ENCODE measurements around the gene MRPL50.
A peak's percentile ranks its signal among the peaks of the same experiment; 100 is the strongest.

Gene MRPL50

DNA sequence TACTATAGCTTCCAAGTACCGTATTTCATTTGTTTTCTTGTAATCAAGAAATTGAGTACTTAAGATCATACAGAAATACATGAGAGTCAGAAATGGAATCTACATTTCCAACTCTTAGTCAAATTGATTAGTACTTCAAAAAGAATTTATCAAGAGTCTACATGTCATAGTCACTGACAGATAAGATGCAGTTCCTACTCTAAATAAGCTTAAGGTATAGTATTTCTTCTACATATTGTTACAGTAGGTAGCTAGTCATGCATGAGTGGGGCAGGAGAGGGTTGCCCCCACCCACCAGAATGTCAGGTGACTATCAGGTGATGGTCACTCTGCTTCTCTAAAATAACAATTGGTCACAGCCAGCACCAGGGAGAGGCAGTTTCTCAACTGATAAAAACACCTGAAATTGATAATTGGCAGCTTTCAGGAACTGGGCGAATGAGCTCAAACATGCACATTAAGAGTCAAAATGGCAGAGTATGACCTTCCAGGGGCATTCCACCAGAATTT is 16.5 kb downstream of the MRPL50 start:
- TF ChIP-seq ZFP3 (CRISPR knock-in tag; IDR thresholded peaks at IDR 0.05): no peak
- no peak for TF ChIP-seq ZNF8 (CRISPR knock-in tag; IDR thresholded peaks at IDR 0.05)
- TF ChIP-seq ZNF70 (CRISPR knock-in tag; IDR thresholded peaks at IDR 0.05): no peak
- TF ChIP-seq CSDC2 (CRISPR knock-in tag; IDR thresholded peaks at IDR 0.05): no peak
- TF ChIP-seq SNAI2 (CRISPR knock-in tag; IDR thresholded peaks at IDR 0.05): no peak
- TF ChIP-seq ARNTL (CRISPR knock-in tag; IDR thresholded peaks at IDR 0.05; ENCODE audit: borderline replicate concordance, low read depth): no peak
- TF ChIP-seq RARB (CRISPR knock-in tag; IDR thresholded peaks at IDR 0.05): no peak
- TF ChIP-seq ISL1 (CRISPR knock-in tag; IDR thresholded peaks at IDR 0.05): no peak
- no peak for TF ChIP-seq CREB5 (CRISPR knock-in tag; IDR thresholded peaks at IDR 0.05; ENCODE audit: low read depth)
- TF ChIP-seq TCF4 (CRISPR knock-in tag; IDR thresholded peaks at IDR 0.05; ENCODE audit: borderline replicate concordance): no peak
- no peak for TF ChIP-seq TSHZ2 (CRISPR knock-in tag; IDR thresholded peaks at IDR 0.05)
- no peak for TF ChIP-seq ZFP30 (CRISPR knock-in tag; IDR thresholded peaks at IDR 0.05)
- ATAC-seq: no peak

GRCh38 chr9:101381118-101381517 is 17.3 kb downstream of the MRPL50 start:
- no peak for ATAC-seq
- TF ChIP-seq ESRRG (CRISPR knock-in tag; IDR thresholded peaks at IDR 0.05) (no peak), TOX (CRISPR knock-in tag; IDR thresholded peaks at IDR 0.05; ENCODE audit: borderline replicate concordance) (no peak), RARB (CRISPR knock-in tag; IDR thresholded peaks at IDR 0.05) (no peak), SNAI2 (CRISPR knock-in tag; IDR thresholded peaks at IDR 0.05) (no peak), ZFP30 (CRISPR knock-in tag; IDR thresholded peaks at IDR 0.05) (no peak), ISL1 (CRISPR knock-in tag; IDR thresholded peaks at IDR 0.05) (no peak), OSR1 (CRISPR knock-in tag; IDR thresholded peaks at IDR 0.05) (no peak)

DNA sequence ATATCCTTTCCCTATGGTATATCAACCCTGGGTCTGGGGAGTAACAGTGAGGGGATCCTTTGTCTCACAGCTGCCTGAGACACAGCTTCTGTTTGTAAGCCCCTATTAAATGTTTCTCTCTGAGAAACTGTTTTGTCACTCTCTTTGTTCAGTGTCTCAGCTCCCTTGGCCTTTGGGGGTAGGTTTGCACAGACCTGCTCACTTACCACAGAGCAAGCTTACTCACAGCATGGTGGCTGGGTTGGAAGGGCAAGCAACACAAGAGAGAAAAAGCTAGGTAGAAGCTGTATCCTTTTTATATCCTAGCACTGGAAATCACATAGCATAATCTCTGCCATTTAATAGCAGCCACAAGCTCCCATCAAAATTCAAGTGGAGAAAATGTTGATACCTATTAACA is 18.1 kb downstream of the MRPL50 start:
- ATAC-seq: no peak
- TF ChIP-seq PPARA (CRISPR knock-in tag; IDR thresholded peaks at IDR 0.05; ENCODE audit: borderline replicate concordance): no peak
- no peak for TF ChIP-seq ZFP3 (CRISPR knock-in tag; IDR thresholded peaks at IDR 0.05)
- no peak for TF ChIP-seq ZFP30 (CRISPR knock-in tag; IDR thresholded peaks at IDR 0.05)
- TF ChIP-seq CSDC2 (CRISPR knock-in tag; IDR thresholded peaks at IDR 0.05): no peak
- no peak for TF ChIP-seq ZC3H10 (CRISPR knock-in tag; IDR thresholded peaks at IDR 0.05)
- no peak for TF ChIP-seq ISL1 (CRISPR knock-in tag; IDR thresholded peaks at IDR 0.05)
- TF ChIP-seq, protein P1, sequence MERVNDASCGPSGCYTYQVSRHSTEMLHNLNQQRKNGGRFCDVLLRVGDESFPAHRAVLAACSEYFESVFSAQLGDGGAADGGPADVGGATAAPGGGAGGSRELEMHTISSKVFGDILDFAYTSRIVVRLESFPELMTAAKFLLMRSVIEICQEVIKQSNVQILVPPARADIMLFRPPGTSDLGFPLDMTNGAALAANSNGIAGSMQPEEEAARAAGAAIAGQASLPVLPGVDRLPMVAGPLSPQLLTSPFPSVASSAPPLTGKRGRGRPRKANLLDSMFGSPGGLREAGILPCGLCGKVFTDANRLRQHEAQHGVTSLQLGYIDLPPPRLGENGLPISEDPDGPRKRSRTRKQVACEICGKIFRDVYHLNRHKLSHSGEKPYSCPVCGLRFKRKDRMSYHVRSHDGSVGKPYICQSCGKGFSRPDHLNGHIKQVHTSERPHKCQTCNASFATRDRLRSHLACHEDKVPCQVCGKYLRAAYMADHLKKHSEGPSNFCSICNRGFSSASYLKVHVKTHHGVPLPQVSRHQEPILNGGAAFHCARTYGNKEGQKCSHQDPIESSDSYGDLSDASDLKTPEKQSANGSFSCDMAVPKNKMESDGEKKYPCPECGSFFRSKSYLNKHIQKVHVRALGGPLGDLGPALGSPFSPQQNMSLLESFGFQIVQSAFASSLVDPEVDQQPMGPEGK (CRISPR knock-in tag; IDR thresholded peaks at IDR 0.05; ENCODE audit: borderline replicate concordance): no peak

- TF ChIP-seq ESRRG (CRISPR knock-in tag; IDR thresholded peaks at IDR 0.05) (no peak), TOX (CRISPR knock-in tag; IDR thresholded peaks at IDR 0.05; ENCODE audit: borderline replicate concordance) (no peak), ISL1 (CRISPR knock-in tag; IDR thresholded peaks at IDR 0.05) (0 out of 2 replicates have a peak, but pooled peaks have one; percentile 33)
- TF ChIP-seq, protein P1 (CRISPR knock-in tag; IDR thresholded peaks at IDR 0.05; ENCODE audit: borderline replicate concordance): 0 out of 2 replicates have a peak, but pooled peaks have one; percentile 33
- ATAC-seq: peak; percentile 98
Measured at GRCh38 chr9:101376111-101376848, 22.1 kb downstream of the MRPL50 start.

All from SK-N-SH treated with all-trans-retinoic acid at 6 μM for 48 hours (cell line).